Islet of Langerhans (tissue), 1 donor: ENCODE data around the gene CD99.
"Not testable (repeated sequence)": the region's sequence is repeated elsewhere in the genome, so short reads cannot be mapped to it uniquely, and the experiment has no call there.

Experiments
- FAIRE-seq: peaks from one replicate; lab custom pipeline; 2011; peaks lifted over from hg19 to GRCh38; lab: Jason Lieb, UNC

Gene CD99

GRCh38 chrX:2774776-2775175 is 83.7 kb downstream of the CD99 start:
- FAIRE-seq, result no peak

GRCh38 chrX:2780472-2781225 is 89.6 kb downstream of the CD99 start:
- not testable (repeated sequence) for FAIRE-seq

GRCh38 chrX:2781226-2781571 is 90.1 kb downstream of the CD99 start:
- no peak for FAIRE-seq

GRCh38 chrX:2781698-2782097 is 90.6 kb downstream of the CD99 start:
- FAIRE-seq, result no peak

GRCh38 chrX:2782171-2782570 is 91.1 kb downstream of the CD99 start:
- no peak for FAIRE-seq

- FAIRE-seq, result no peak
Observed at GRCh38 chrX:2782778-2783177, 91.7 kb downstream of the CD99 start.

GRCh38 chrX:2784026-2784425 is 92.9 kb downstream of the CD99 start:
- no peak for FAIRE-seq

- no peak for FAIRE-seq
Observed at GRCh38 chrX:2785538-2785937, 94.4 kb downstream of the CD99 start.

- FAIRE-seq, result no peak
Observed at GRCh38 chrX:2788980-2789379, 97.9 kb downstream of the CD99 start.

- no peak for FAIRE-seq
Observed at GRCh38 chrX:2789569-2789968, 98.5 kb downstream of the CD99 start.
